WTC11 (cell line): ENCODE results near the gene SART3.

ENCODE experiments used
- MAX ChIP-seq: sonication (generic); formaldehyde crosslinking; IDR thresholded peaks from 2 replicates; pipeline ENCODE4 v1.8.0; 2022; ENCODE audit warnings: mild to moderate bottlenecking, missing genetic modification reagents
- SMAD4 ChIP-seq: sonication (generic); formaldehyde crosslinking; IDR thresholded peaks from 2 replicates; pipeline ENCODE4 v1.8.0; 2022; ENCODE audit warnings: mild to moderate bottlenecking, missing genetic modification reagents
- SP1 ChIP-seq: sonication (generic); formaldehyde crosslinking; conservative IDR thresholded peaks from 2 replicates; pipeline ENCODE4 v1.8.1; 2022; ENCODE audit warnings: missing genetic modification reagents
- ZNF232 ChIP-seq: sonication (generic); formaldehyde crosslinking; IDR thresholded peaks from 2 replicates; pipeline ENCODE4 v1.8.0; 2022; ENCODE audit warnings: mild to moderate bottlenecking, missing genetic modification reagents
- ZNF396 ChIP-seq: fragments of 250-450 bp; sonication (Bioruptor Pico); IDR thresholded peaks from 2 replicates; pipeline ENCODE4 v1.8.0; 2021; ENCODE audit warnings: mild to moderate bottlenecking, moderate library complexity, borderline replicate concordance
- TF ChIP-seq, protein P1 (sequence below): fragments of 250-450 bp; sonication (Bioruptor Pico); IDR thresholded peaks from 2 replicates; pipeline ENCODE4 v2.1.2; 2022; ENCODE audit warnings: mild to moderate bottlenecking, moderate library complexity
- TF ChIP-seq, protein P2 (sequence below): fragments of 200-600 bp; IDR thresholded peaks from 2 replicates; pipeline ENCODE4 v1.8.0; 2022; ENCODE audit warnings: antibody characterized with exemption

DNA sequence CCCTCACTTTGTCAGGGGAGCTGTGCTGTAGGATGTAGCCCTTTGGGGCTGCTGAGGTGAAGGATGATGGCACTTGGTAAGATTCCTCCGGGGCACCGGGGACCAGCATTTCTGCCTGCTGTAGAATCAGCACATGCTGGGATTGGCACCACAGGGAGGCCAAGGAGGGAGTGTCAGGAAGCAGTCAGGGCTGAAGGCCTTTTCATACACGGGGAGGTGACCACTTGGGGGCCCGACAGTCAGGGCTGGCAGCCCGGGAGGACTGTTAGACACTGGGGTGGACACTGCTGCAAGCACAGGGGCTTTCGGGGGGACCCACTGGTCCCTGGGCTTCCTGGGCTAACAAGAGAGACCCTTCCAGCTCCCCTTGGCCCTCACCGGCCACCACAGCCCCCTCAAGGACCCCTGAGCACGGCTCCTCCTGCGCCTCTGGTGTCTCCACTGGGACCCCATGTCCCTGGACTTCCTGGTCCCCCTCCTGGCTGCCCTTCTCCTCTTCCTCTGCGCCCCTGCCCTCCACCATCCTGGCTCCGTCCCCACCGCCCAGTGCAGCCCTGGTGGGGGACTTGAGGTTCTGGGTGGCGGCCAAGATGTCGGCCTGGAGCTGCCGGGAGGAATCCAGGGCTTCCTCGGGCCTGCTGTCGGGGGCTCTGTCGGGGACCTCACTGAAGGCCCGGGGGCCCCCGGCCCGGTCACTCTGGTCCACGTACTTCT, 30.5 kb upstream of the SART3 start:
- TF ChIP-seq, protein P1, sequence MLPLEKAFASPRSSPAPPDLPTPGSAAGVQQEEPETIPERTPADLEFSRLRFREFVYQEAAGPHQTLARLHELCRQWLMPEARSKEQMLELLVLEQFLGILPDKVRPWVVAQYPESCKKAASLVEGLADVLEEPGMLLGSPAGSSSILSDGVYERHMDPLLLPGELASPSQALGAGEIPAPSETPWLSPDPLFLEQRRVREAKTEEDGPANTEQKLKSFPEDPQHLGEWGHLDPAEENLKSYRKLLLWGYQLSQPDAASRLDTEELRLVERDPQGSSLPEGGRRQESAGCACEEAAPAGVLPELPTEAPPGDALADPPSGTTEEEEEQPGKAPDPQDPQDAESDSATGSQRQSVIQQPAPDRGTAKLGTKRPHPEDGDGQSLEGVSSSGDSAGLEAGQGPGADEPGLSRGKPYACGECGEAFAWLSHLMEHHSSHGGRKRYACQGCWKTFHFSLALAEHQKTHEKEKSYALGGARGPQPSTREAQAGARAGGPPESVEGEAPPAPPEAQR: no peak
- TF ChIP-seq, protein P2, sequence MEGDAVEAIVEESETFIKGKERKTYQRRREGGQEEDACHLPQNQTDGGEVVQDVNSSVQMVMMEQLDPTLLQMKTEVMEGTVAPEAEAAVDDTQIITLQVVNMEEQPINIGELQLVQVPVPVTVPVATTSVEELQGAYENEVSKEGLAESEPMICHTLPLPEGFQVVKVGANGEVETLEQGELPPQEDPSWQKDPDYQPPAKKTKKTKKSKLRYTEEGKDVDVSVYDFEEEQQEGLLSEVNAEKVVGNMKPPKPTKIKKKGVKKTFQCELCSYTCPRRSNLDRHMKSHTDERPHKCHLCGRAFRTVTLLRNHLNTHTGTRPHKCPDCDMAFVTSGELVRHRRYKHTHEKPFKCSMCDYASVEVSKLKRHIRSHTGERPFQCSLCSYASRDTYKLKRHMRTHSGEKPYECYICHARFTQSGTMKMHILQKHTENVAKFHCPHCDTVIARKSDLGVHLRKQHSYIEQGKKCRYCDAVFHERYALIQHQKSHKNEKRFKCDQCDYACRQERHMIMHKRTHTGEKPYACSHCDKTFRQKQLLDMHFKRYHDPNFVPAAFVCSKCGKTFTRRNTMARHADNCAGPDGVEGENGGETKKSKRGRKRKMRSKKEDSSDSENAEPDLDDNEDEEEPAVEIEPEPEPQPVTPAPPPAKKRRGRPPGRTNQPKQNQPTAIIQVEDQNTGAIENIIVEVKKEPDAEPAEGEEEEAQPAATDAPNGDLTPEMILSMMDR: no peak
- no peak for TF ChIP-seq ZNF396 (CRISPR knock-in tag)
- no peak for TF ChIP-seq MAX
- TF ChIP-seq SMAD4: no peak
- TF ChIP-seq SP1 (CRISPR knock-in tag): no peak
- TF ChIP-seq ZNF232 (CRISPR knock-in tag): no peak
